Breast epithelium (tissue), 3 donors: Measurements from ENCODE around the gene UNC5A.

Experiments
- POLR2A ChIP-seq: fragments of 450-650 bp; IDR thresholded peaks from one replicate; pipeline ENCODE4 v1.6.1; 2016; ENCODE audit warnings: antibody characterized with exemption, mild to moderate bottlenecking, moderate library complexity
- POLR2AphosphoS5 ChIP-seq, 3 donors: sonication (generic); formaldehyde crosslinking; IDR thresholded peaks; one replicate each; pipeline ENCODE4 v1.6.1; 2017; ENCODE audit warnings: antibody characterized with exemption in 3 of 3
- TF ChIP-seq, protein P1 (sequence below), 3 donors: fragments of 450-650 bp; IDR thresholded peaks; one replicate each; pipeline ENCODE4 v1.5.1; 2016 to 2017; ENCODE audit warnings: antibody characterized with exemption in 3 of 3, mild to moderate bottlenecking in 3 of 3, moderate library complexity in 3 of 3

GRCh38 chr5:176929654-176930053, 119.3 kb downstream of the UNC5A start:
- TF ChIP-seq POLR2A (no peak), POLR2AphosphoS5 (IDR thresholded peaks at IDR 0.05) (no peak)
- TF ChIP-seq, protein P1, sequence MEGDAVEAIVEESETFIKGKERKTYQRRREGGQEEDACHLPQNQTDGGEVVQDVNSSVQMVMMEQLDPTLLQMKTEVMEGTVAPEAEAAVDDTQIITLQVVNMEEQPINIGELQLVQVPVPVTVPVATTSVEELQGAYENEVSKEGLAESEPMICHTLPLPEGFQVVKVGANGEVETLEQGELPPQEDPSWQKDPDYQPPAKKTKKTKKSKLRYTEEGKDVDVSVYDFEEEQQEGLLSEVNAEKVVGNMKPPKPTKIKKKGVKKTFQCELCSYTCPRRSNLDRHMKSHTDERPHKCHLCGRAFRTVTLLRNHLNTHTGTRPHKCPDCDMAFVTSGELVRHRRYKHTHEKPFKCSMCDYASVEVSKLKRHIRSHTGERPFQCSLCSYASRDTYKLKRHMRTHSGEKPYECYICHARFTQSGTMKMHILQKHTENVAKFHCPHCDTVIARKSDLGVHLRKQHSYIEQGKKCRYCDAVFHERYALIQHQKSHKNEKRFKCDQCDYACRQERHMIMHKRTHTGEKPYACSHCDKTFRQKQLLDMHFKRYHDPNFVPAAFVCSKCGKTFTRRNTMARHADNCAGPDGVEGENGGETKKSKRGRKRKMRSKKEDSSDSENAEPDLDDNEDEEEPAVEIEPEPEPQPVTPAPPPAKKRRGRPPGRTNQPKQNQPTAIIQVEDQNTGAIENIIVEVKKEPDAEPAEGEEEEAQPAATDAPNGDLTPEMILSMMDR (IDR thresholded peaks at IDR 0.05) = no peak
